Left ventricle myocardium inferior (tissue), 1 donor: ENCODE measurements around the gene EHMT1. TPM values are rescaled to one million over a fixed set of nuclear protein-coding genes. Genes with fewer than 3 reads are reported as not detected.

Experiments
- DNase-seq: peaks from one replicate; pipeline ENCODE4 v3.0.0-alpha.2; 2020
- H3K27ac ChIP-seq: fragments of 200-600 bp; replicated peaks from 2 replicates; pipeline ENCODE4 v1.8.0; 2021
- H3K27me3 ChIP-seq: fragments of 200-600 bp; 2 replicates; pipeline ENCODE4 v1.8.0; 2021; ENCODE audit warnings: low read depth
- H3K36me3 ChIP-seq: fragments of 200-600 bp; 2 replicates; pipeline ENCODE4 v1.8.0; 2021
- H3K4me1 ChIP-seq: fragments of 200-600 bp; 2 replicates; pipeline ENCODE4 v1.8.0; 2021
- H3K4me3 ChIP-seq: fragments of 200-600 bp; 2 replicates; pipeline ENCODE4 v1.8.0; 2021; ENCODE audit warnings: mild to moderate bottlenecking, moderate library complexity
- H3K9me3 ChIP-seq: fragments of 200-600 bp; replicated peaks from 2 replicates; pipeline ENCODE4 v1.8.0; 2021
- intact Hi-C: fragments of 100-400 bp; cut with micrococcal nuclease; formaldehyde crosslinking; loops from one replicate; pipeline ENCODE4 v1.11.0; 2022
- total RNA-seq: library from RNA; stranded (reverse); fragmentation: NEBNext Ultra II Directional; extraction: Animal tissue kit (Norgen Biotek cat#: 25700); gene quantifications from one replicate; pipeline ENCODE4 v1.2.1, GENCODE V29; 2021
- TF ChIP-seq, protein P1 (sequence below): fragments of 200-600 bp; IDR thresholded peaks from 2 replicates; pipeline ENCODE4 v1.8.0; 2021; ENCODE audit warnings: antibody characterized with exemption, mild to moderate bottlenecking, borderline replicate concordance
- donor health status: DM: no; HTN: yes; CAD: no; lungs with severe emphysema.

EHMT1 gene
- total RNA-seq, 1 donor from 2014 or later: 31.3 TPM

GRCh38 chr9:137820161-137820855 lies 201.5 kb downstream of the EHMT1 start:
- H3K9me3 ChIP-seq: peaks cover 10% of the 10 kb centered on the region
- no peak overlapping the region for H3K4me3 ChIP-seq
- H3K36me3 ChIP-seq: peaks cover 78% of the 10 kb centered on the region
- no peak overlapping the region for H3K27ac ChIP-seq
- TF ChIP-seq, protein P1, sequence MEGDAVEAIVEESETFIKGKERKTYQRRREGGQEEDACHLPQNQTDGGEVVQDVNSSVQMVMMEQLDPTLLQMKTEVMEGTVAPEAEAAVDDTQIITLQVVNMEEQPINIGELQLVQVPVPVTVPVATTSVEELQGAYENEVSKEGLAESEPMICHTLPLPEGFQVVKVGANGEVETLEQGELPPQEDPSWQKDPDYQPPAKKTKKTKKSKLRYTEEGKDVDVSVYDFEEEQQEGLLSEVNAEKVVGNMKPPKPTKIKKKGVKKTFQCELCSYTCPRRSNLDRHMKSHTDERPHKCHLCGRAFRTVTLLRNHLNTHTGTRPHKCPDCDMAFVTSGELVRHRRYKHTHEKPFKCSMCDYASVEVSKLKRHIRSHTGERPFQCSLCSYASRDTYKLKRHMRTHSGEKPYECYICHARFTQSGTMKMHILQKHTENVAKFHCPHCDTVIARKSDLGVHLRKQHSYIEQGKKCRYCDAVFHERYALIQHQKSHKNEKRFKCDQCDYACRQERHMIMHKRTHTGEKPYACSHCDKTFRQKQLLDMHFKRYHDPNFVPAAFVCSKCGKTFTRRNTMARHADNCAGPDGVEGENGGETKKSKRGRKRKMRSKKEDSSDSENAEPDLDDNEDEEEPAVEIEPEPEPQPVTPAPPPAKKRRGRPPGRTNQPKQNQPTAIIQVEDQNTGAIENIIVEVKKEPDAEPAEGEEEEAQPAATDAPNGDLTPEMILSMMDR: no peak
- intact Hi-C loops: no loop called here
- H3K27me3 ChIP-seq: no peaks in the 10 kb centered on the region
- DNase-seq: no peak
- H3K4me1 ChIP-seq: peaks cover 9% of the 10 kb centered on the region

GRCh38 chr9:137823986-137824771 lies 205.4 kb downstream of the EHMT1 start:
- no peak for DNase-seq
- Histone ChIP-seq H3K4me3 (no peak overlapping the region), H3K4me1 (peaks cover 9% of the 10 kb centered on the region), H3K27ac (no peak overlapping the region), H3K36me3 (peaks cover 73% of the 10 kb centered on the region), H3K9me3 (peaks cover 19% of the 10 kb centered on the region), H3K27me3 (no peaks in the 10 kb centered on the region)
- TF ChIP-seq, protein P1: no peak
- intact Hi-C loops: no loop called here

DNA sequence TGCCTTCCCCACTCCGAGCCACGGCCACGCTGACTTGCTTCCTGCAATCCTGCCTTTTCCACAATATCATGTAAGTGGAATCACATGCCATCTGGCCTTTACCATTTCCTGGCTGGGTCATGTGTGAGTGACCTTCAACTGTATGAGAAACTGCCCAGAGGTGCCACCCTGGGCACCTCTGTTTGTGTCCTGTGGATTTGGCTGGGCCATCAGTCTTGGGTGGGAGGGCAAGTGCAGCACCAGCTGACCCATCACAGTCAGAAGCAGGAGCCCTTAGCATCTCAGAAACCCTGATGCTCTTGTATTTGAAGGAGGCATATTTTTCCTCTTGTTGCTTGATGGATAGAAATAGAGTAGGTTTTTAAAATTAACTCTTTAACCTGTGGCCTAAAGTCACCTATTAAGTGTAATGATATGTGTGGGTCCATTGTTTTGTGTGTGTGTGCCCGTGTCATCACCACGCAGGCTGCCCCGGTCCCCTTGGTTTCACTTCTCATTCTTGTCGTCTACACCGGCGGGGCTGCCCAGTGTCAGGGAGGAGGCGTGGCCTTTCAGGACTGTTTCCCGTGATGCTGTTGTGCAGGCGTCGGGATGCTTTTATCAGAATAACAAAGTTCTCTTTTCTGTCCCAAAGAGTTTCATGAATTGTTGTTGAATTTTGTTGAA lies 206.7 kb downstream of the EHMT1 start:
- H3K36me3 ChIP-seq: peaks cover 63% of the 10 kb centered on the region
- no peak overlapping the region for H3K4me3 ChIP-seq
- H3K27ac ChIP-seq: no peak overlapping the region
- no peaks in the 10 kb centered on the region for H3K27me3 ChIP-seq
- TF ChIP-seq, protein P1: no peak
- no peak for DNase-seq
- no peaks in the 10 kb centered on the region for H3K4me1 ChIP-seq
- peaks cover 19% of the 10 kb centered on the region for H3K9me3 ChIP-seq
- intact Hi-C loops: no loop called here

DNA sequence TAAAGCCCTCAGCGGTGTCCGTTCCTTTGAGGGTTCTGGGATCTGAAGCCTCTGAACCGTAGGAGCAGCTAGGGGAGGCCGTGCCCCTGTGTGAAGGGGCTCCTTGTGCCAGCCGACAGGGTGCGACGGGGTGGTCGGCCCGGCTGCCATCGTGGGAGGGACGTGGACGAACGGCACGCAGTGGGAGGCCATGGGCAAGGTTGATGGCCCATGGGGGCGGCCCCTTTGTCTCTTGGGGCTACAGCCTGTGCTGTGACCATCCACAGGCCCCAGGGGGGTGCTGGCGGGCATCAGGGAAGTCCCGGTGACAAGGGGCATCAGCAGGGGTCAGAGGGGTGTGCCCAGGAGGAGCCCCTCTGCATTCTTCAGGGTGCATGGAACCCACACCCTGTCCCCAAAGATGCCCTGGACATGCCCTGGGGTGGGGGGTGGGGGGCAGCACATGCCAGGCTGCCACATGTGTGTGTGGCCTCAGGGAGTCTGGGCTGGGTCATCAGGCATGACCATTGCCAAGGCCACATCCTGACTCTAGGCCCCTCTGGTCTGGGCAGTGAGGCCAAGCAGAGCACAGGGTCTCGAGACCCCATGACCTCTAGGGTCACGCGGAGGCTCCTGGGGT lies 209.2 kb downstream of the EHMT1 start:
- no peak for DNase-seq
- TF ChIP-seq, protein P1: no peak
- H3K4me3 ChIP-seq: no peak overlapping the region
- H3K9me3 ChIP-seq: peaks cover 8% of the 10 kb centered on the region
- no peak overlapping the region for H3K27ac ChIP-seq
- intact Hi-C loops: no loop called here
- H3K27me3 ChIP-seq: no peaks in the 10 kb centered on the region
- peaks cover 55% of the 10 kb centered on the region for H3K36me3 ChIP-seq
- no peaks in the 10 kb centered on the region for H3K4me1 ChIP-seq

DNA sequence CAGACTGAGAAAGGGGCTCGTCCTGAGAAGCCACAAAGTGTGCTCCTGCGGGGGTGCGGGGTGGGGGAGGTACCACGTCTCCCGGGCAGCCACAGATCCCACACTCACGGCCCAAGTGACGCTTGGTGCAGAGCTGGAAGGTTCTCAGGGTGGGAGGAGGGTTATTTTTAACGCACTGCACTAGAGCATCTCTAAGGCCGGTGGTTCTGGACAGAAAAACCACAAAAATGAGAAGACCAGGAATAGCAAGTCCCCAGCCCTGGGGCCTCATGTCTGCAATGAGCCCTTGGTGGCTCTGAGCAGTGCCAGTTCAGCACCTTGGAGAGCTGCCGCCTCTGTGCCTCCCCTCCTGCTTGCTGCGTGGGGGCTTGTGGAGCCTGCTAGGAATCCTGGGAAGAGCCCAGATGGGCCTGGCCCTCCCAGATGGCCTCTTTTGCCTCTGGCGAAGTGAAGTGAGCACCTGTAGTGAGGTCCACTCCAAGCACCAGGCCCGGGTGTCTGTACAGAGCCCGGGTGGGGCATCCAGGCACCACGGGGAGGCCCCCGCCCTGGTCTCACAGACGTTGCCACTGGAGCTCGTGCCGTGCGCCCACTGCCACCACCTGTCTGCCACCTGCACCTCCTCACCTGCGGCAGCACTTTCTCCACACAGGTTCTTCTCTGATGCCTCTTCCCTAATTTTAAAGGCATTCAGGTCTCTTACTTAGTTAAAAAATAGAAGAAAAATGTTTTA lies 209.9 kb downstream of the EHMT1 start:
- Histone ChIP-seq H3K4me3 (no peak overlapping the region), H3K4me1 (no peaks in the 10 kb centered on the region), H3K27me3 (no peaks in the 10 kb centered on the region), H3K9me3 (peaks cover 8% of the 10 kb centered on the region), H3K36me3 (peaks cover 61% of the 10 kb centered on the region), H3K27ac (no peak overlapping the region)
- TF ChIP-seq, protein P1: no peak
- no peak for DNase-seq
- intact Hi-C loops: no loop called here
